GM12892 (cell line): ENCODE data around the gene BANP.

Source experiments
- DNase-seq: peaks from one replicate; pipeline ENCODE4 v3.0.0; 2011; ENCODE audit not compliant: insufficient read length
- FAIRE-seq: peaks from 2 replicates; lab custom pipeline; 2011; peaks lifted over from hg19 to GRCh38; lab: Jason Lieb, UNC
- POLR2A ChIP-seq: IDR thresholded peaks from 2 replicates; pipeline ENCODE4 v1.6.1; 2011; ENCODE audit warnings: low read depth, low read length, control low read depth
- POLR2AphosphoS5 ChIP-seq: IDR thresholded peaks from 2 replicates; pipeline ENCODE4 v1.6.1; 2011; ENCODE audit warnings: low read depth, low read length, control low read depth
- TAF1 ChIP-seq: IDR thresholded peaks from 2 replicates; pipeline ENCODE4 v1.6.1; 2011; ENCODE audit warnings: low read depth, mild to moderate bottlenecking, control low read depth, low read length, borderline replicate concordance

Gene BANP

DNA sequence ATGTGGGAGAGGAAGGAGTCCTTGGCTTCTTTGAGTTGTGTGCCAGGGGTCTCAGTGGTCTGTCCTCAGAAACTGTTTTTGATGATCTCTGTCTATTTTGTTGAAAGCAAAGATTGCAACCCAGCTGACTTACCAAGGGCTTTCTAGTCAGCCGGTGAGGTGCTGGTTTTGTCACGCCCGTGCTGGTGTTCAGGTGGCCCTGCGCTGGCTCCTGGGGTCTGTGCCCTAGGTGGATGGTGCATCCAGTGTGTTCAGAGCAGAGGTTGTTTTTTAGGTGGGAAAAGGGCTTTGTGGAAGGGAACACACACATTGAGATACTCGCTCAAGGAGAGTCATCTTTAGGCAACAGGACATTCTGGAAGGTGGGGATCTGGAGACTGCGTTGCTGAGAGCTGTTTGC, 51.0 kb downstream of the BANP start:
- DNase-seq (no peak), FAIRE-seq (no peak)
- TF ChIP-seq POLR2AphosphoS5 (no peak), POLR2A (no peak), TAF1 (no peak)

- FAIRE-seq (no peak), DNase-seq (no peak)
- TF ChIP-seq POLR2A (no peak), TAF1 (no peak), POLR2AphosphoS5 (no peak)
Observed at GRCh38 chr16:88002749-88003148, 51.5 kb downstream of the BANP start.

- FAIRE-seq, result no peak
- TF ChIP-seq POLR2AphosphoS5 (no peak), TAF1 (no peak), POLR2A (no peak)
- DNase-seq, result no peak
Observed at GRCh38 chr16:88003316-88003715, 52.1 kb downstream of the BANP start.

- DNase-seq (no peak), FAIRE-seq (no peak)
- no peak for TF ChIP-seq POLR2AphosphoS5
- TF ChIP-seq TAF1, result no peak
- no peak for TF ChIP-seq POLR2A
Observed at GRCh38 chr16:88003736-88004135, 52.5 kb downstream of the BANP start.

GRCh38 chr16:88004391-88004790, 53.2 kb downstream of the BANP start:
- FAIRE-seq (no peak), DNase-seq (no peak)
- TF ChIP-seq POLR2AphosphoS5 (no peak), TAF1 (no peak), POLR2A (no peak)

DNA sequence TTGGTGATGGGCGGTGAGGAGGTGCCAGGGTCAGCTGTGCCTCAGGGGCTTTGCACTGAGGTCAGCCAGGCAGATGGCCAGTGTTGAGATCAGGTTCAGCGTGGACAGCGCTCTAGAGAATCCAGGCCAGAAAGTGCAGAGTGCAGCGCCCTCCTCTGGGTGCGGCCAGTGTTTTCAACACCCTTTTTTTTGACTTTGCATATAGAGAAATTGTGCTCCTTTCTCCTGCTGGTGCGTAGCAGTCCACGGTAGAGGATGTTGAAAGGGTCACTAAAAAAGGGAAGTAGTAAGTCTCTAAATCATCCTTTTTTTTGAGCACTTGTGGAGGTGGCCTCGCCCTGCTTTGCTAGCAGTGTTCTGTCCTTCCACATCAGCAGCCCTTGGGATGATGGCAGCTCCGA, 53.9 kb downstream of the BANP start:
- FAIRE-seq (no peak), DNase-seq (no peak)
- TF ChIP-seq POLR2AphosphoS5 (no peak), POLR2A (no peak), TAF1 (no peak)

DNA sequence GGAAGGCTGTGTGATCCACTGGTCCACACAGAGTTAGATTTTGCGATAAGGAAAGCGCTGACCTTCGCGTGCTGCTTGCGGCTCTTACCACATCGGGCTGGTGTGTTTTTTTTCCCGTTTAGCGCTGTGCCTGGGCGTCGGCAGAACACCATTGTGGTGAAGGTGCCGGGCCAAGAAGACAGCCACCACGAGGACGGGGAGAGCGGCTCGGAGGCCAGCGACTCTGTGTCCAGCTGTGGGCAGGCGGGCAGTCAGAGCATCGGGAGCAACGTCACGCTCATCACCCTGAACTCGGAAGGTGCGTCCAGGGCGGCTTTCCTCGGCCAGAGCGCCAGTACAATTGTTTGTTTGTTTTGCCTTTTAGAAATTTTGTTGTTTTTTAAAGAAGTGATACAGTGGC, 54.7 kb downstream of the BANP start:
- no peak for TF ChIP-seq POLR2AphosphoS5
- TF ChIP-seq POLR2A, result no peak
- no peak for DNase-seq
- FAIRE-seq, result no peak

GRCh38 chr16:88007321-88007731, 56.1 kb downstream of the BANP start:
- no peak for TF ChIP-seq TAF1
- no peak for TF ChIP-seq POLR2A
- TF ChIP-seq POLR2AphosphoS5, result no peak
- DNase-seq (no peak), FAIRE-seq (no peak)

DNA sequence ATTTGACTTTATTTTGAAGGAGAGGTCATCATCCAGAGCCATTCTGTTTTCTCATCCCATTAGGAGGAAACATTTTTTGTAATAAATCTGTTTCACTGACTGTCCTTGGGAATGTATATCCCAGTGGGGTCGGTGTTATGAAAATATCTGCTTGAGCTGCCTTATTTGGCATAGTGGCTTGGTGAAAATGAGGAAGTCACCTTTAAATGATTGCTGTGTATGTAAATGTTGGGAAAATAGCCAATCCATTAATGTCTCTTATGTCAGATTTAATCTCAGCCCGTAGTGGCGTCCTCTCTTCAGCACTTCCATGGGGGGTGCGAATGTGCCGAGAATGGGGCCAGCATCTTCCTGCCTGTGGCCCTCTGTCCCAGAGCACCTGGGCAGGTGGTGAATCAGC, 57.6 kb downstream of the BANP start:
- FAIRE-seq (no peak), DNase-seq (no peak)
- no peak for TF ChIP-seq TAF1
- no peak for TF ChIP-seq POLR2AphosphoS5
- no peak for TF ChIP-seq POLR2A

DNA sequence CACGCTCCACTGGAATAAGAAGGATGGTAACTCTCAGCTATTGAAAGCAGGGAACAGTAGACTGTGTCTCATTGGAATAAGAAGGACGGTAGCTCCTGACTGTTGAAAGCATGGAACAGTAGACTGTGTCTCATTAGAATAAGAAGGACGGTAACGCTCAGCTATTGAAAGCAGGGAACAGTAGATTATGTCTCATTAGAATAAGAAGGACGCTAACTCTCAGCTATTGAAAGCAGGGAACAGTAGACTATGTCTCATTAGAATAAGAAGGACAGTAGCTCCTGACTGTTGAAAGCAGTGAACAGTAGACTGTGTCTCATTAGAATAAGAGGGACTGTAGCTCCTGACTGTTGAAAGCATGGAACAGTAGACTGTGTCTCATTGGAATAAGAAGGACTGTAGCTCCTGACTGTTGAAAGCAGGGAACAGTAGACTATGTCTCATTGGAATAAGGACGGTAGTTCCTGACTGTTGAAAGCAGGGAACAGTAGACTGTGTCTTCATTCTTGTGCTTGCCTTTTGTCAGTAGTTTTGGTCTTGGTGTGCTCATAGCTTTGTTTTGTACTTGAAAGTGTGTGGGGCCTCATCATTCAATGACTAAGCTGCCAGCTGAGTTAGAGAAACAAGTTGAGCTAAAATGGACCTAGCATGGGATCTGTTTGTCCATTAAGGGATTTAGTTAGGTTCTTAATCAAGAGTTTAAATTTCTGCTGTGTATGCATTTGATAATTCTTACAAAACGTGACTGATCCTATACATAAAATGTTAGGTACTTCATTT, 58.5 kb downstream of the BANP start:
- DNase-seq (no peak), FAIRE-seq (no peak)
- TF ChIP-seq POLR2AphosphoS5, result no peak

DNA sequence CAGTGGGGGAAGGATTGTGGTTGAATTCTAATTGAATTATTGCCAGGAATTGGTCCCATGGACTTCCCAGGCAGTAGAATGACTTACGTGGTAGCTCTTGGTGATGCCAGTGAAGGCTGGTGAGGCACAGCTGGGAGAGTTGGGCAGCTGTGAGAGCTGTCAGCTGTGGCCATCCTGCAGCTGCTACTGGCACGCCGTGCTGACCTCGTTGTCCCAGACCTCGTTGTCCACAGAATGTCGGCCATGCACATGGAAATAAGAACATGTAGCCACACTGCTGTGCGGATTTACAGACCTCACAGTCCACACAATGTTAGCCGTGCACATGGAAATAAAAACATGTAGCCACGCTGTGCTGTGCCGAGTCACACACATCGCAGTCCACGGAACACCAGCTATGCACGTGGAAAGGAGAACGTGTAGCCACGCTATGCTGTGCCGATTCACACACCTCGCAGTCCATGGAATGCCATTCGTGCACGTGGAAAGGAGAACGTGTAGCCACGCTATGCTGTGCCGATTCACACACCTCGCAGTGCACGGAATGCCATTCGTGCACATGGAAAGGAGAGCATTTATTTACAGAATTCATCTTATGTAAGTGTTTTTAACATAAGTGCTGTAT, 59.2 kb downstream of the BANP start:
- no peak for FAIRE-seq
- TF ChIP-seq POLR2AphosphoS5 (no peak), TAF1 (no peak), POLR2A (no peak)
- DNase-seq, result no peak

DNA sequence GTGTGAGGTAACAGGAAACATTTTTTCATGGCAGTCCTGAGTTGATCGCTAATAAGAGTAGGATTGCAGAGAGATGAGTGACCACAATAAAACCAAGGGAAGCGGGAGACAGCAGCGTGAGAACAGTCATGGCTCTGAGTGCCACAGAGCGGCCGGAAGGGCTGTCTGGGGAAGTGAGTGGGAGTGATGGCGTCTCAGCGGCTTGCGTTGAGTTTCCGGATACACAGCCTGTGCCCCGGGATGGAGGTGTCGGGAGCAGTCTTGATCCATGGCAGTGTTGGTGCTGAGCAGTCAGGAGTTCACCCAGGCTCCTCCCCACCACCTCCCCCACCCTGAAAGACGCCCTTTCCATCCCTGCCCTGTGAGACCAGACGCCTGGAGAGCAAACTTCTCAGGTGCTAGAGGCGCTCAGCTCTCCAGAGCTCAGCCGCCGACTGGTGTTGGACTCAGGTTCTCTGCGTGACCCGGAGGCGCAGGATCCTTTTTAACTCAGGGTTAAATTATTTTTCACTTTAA, 59.8 kb downstream of the BANP start:
- DNase-seq, result no peak
- TF ChIP-seq POLR2A (no peak), TAF1 (no peak), POLR2AphosphoS5 (no peak)

More for the DNA sequence above, 59.8 kb downstream of the BANP start:
- no peak for FAIRE-seq
